ENCODE data around the gene TPPP. TPM values are rescaled to one million over a fixed set of nuclear protein-coding genes. Genes with fewer than 3 reads are reported as not detected.

The TPPP gene
- total and polyA plus RNA-seq, 2 of the 13 experiments (the other 11 are each of a cell fraction or from before 2014, with no cell fraction given), result 0.07 TPM; not detected in 1

GRCh38 chr5:672329-673160, 20.6 kb downstream of the TPPP start (continued):
- TF ChIP-seq BCL3 (CRISPR knock-in tag; IDR thresholded peaks at IDR 0.05) (no peak), MXI1 (IDR thresholded peaks at IDR 0.05; ENCODE audit: borderline replicate concordance, low read depth, low read length) (peak; percentile 96), NCOR1 (IDR thresholded peaks at IDR 0.05; ENCODE audit: borderline replicate concordance, low read length) (peak; percentile 36; the same call in 1 of the 2 replicates), ZNF234 (CRISPR knock-in tag; conservative IDR thresholded peaks at IDR 0.05) (0 out of 2 replicates have a peak, but pooled peaks have one; percentile 3), ISL2 (CRISPR knock-in tag; IDR thresholded peaks at IDR 0.05) (no peak), ETV5 (CRISPR knock-in tag; IDR thresholded peaks at IDR 0.05; ENCODE audit: borderline replicate concordance) (no peak), ZNF530 (CRISPR knock-in tag; IDR thresholded peaks at IDR 0.05; ENCODE audit: low read depth) (no peak), ARID5B (CRISPR knock-in tag; IDR thresholded peaks at IDR 0.05) (no peak), GLI4 (CRISPR knock-in tag; IDR thresholded peaks at IDR 0.05; ENCODE audit: borderline replicate concordance) (no peak), ARID3A (IDR thresholded peaks at IDR 0.05; ENCODE audit: low read depth, low read length) (0 out of 2 replicates have a peak, but pooled peaks have one; percentile 43), SMC3 (IDR thresholded peaks at IDR 0.05; ENCODE audit: low read length) (no peak), MIER2 (CRISPR knock-in tag; IDR thresholded peaks at IDR 0.05) (no peak), MYC (CRISPR knock-in tag; IDR thresholded peaks at IDR 0.05; ENCODE audit: borderline replicate concordance) (no peak), ZNF639 (CRISPR knock-in tag; conservative IDR thresholded peaks at IDR 0.05) (no peak), TAF15 (IDR thresholded peaks at IDR 0.05; ENCODE audit: low read depth, low read length, poor library complexity, severe bottlenecking) (no peak), ADNP (CRISPR knock-in tag; IDR thresholded peaks at IDR 0.05) (no peak), ELF1 (CRISPR knock-in tag; IDR thresholded peaks at IDR 0.05) (no peak), RXRB (CRISPR knock-in tag; IDR thresholded peaks at IDR 0.05; ENCODE audit: borderline replicate concordance) (no peak)

Measured in HepG2 (cell line).